RKO (cell line): ENCODE results near the gene SLC6A18.
"Not testable (repeated sequence)": the region's sequence is repeated elsewhere in the genome, so short reads cannot be mapped to it uniquely, and the experiment has no call there.

ENCODE experiments used
- DNase-seq: peaks from one replicate; pipeline ENCODE4 v3.0.0-alpha.2; 2016; ENCODE audit warnings: low spot score

Gene SLC6A18

DNA sequence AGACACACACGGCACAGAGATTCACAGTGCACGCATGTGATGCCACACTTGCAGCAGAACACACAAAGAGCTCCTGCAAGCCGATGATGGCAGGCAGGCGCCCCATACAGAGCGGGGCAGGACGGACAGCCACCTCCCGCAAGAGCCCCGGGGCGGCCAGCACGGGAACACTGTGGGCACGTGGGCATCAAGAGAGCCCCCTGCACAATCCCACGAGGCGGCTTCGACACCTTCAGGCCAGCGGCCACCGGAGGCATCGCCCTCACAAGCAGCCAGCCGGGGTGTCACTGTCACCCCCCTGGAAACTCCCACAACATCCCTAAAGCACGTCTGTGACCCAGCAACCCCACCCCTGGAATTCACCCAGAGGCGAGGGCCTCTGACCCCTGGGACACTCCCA, 51.7 kb downstream of the SLC6A18 start:
- DNase-seq, result no peak

DNA sequence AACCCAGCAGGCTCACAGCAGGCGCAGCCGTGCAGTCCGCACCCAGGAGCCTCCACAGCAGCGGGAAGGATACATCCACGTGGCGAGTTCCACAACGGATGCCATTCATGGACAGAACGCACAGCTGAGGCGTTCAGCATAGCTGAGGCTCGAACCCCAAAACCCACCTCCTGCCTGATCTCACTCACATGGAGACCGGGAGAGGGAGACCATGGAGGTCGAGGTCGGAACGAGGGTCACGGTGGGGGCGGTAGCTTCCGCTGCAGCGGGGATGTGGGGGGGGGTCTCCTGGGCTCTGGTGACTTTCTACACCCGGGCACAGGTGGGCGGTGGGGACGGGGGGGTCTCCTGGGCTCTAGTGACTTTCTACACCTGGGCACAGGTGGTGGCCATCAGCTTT, 52.1 kb downstream of the SLC6A18 start:
- DNase-seq, result no peak

DNA sequence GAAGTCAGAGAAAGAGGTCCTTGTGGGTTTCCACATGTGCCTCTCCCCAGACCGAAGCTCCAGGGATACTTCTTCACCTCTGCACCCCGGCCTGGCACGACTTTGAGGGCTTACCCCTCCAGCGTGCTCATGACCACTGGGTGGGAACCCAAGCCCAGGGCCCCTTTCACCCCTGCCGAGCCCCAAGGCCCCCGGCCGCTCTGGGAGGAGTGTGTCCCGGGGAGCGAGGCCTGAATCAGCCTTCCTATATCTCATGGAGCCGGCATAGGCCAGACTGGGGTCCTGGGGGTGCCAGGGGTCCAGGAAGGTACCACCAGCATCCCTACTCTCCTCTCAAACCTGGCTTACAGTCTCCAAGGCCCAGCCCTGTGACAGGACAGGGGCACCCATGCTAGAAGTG, 52.6 kb downstream of the SLC6A18 start:
- no peak for DNase-seq

DNA sequence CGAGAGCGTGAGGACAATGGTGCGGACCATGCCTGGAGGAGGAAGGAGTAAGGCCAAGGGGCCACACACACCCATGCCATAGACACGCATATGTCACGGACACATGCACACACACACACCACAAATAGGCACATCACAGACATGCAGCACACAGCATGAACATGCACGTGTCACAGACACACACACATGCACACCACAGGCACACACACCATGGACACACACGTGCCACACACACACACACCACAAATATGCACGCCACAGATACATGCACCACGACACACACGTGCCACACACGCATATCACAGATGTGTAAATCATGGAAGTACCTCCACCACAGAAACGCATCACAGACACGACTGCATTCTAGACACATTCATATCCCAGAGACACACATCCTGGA, 53.0 kb downstream of the SLC6A18 start:
- DNase-seq, result no peak

DNA sequence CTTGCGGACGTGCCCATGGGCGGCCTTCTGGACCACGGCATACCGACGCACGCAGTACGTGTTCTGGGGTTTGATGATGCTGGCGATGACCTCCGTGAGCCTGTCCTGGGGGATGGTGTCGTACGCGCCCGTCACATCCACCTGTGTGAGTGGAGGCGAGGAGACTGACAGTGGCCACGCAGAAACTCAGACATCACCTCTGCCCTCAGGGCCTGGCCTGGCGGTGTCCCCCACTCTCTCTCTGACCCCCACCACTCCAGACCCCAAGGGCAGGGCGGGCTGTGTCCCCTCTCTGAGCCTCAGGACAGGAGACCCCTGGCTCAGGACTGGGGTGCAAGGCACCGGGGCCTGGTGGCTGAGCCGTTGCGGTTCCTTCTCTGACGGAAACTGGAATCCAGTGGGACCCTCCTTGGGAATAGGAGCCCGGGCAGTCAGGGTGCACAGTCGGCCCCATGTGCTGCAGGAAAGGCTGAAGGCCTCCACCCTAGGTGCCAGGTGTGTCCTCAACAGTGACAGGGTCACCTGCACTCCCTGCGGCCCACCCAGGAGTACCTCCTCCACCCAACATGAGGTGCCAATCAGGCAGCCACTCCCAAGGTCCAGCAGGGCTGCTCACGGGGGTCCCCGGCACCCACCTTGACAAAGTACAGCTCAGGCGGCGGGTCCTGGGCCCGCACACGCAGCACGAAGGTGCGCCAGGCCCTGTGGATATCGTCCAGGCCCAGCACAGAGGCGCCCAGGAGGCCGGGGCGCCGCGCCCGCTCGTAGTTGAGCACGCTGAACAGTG, 53.7 kb downstream of the SLC6A18 start:
- no peak for DNase-seq

DNA sequence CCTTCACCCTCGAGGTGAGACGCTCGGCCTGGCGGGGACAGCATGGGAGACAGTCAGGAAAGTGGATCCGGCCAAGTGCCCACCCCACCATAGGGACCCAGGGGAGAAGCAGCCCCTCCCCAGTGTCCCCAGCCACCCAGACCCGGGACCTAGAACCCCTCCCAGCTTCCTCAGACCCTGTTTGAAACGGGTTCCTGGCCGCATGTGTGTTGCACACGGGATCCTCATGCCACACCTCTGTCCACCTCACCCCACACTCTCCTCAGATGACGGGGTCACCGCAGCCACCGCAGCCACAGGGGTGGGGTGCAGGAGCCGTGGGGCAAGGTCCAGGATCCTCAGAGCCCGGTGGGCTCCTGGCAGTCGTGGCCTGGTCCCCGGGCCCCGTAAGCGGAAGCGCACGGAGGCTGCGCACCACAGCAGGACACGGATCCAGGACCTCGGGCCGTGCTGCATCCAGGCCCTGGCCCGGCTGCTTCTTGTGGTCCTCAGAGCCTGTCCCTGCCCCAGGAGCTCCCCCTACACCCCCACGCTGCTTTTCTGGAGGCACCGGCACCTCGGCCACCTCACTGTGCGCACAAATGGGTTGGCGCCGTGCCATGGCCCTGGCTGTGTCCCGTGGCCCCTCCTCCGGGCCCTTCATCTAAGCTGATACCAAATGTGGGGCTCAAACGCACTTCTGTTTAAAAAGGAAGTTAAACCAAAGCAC, 54.4 kb downstream of the SLC6A18 start:
- DNase-seq, result no peak

DNA sequence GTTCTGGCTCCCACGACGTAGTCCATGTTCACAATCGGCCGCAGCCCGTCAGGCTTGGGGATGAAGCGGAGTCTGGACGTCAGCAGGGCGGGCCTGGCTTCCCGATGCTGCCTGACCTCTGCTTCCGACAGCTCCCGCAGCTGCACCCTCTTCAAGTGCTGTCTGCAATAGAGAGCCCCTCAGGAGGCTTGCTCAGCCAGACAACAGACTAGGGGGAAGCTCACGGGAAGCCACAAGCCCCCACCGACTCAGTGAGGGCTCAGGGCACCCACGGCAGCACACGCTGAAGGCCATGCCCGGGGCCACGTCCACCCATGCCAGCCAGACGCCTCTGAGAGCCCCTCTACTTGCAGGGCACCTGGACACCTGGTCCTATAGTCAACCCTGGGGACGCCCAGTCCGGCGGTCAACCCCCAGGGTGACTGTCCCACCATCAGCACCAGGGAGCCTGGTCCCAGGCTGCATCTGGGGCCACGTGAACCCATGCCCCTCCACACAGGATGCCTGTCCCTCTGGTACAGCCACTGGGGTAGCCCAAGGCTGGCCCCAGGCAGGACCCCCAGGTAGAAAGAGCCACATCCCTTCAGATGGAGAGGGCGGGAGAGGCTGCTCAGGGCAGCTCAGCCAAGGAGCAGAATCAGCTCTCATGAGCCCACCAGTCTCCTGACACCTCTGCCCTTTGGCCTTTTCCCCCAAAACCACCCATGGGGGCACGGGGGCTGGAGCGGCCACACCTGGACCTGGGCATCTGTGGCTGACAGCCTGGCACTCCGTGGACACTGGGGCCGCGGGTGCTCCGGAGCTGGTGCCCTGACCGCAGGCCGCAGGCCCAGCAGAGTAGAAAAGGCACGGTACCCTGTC, 55.2 kb downstream of the SLC6A18 start:
- DNase-seq, result no peak

DNA sequence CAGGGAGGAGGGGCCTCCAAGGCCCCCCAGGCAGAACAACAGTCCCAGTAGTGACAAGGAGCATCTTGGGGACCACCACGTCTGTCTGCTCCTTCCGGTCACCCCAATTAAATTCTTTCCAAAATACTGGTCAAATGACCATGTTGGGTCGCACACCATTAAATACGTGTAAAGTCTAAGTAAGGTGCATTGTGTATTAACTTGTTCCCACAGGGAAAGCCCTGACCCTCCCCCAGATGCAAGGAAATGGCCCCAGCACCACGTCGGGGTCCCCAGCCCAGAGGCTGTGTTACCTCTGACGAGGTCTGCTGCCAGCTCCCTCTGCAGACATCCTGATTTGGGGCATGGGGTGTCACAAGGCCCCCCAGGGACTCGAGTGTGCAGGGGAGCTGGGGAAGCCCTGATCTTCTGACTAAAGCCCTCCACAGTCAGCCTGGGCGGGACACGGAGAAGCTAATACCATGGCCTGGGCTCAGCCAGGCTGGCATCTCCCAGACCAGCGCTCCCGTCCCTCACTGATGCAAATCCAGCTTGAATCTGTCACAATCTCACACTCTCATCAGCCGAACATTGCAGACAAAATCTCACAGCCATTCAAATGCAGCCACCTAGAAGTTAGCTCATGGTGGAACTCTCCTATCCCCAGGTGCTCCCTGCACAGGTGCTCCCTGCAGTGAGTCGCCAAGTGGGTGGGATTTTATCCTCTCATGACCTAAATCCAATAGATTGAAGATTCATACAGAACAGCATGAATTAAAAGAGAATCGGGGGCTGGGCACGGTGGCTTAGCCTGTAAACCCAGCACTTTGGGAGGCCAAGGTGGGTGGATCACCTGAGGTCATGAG, 56.1 kb downstream of the SLC6A18 start:
- no peak for DNase-seq

DNA sequence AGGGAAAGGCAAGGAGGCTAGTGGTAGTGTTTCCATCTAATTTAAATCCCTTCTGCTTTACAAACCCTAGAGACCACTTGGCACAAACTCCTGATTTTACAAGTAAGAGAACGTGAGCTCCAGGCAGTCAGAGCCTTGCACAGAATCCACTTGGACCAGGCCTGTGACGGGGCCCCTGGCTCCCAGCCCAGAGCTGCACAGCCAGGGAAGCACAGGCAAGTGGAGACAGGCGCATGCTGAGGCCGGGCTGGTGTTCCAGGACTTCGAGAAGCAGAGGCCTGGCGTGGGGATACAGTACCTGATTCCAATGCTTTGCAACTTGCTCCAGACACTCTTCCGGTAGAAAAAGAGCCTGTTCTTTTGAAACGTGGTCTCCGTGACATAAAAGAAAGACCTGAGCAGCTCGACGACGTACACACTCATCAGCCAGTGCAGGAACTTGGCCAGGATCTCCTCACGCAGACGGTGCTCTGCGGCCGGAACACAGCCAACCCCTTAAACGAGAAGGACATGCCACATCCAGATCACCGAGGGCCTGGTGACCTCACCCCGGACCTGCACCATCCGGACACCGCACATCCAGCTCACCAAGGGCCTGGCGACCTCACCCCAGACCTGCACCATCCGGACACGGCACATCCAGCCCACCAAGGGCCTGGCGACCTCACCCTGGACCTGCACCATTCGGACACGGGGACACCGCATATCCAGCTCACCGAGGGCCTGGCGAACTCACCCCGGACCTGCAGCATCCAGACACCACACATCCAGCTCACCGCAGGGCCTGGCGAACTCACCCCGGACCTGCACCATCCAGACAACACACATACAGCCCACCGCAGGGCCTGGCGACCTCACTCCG, 57.2 kb downstream of the SLC6A18 start:
- no peak for DNase-seq

DNA sequence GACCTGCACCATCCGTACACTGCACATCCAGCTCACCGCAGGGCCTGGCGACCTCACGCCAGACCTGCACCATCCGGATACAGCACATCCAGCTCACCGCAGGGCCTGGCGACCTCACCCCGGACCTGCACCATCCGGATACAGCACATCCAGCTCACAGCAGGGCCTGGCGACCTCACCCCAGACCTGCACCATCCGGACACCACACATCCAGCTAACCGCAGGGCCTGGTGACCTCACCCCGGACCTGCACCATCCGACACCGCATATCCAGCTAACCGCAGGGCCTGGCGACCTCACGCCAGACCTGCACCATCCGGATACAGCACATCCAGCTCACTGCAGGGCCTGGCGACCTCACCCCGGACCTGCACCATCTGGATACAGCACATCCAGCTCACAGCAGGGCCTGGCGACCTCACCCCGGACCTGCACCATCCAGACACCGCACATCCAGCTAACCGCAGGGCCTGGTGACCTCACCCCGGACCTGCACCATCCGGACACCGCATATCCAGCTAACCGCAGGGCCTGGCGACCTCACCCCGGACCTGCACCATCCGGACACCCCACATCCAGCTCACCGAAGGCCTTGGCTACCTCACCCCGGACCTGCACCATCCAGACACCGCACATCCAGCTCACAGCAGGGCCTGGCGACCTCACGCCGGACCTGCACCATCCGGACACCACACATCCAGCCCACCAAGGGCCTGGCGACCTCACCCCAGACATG, 58.0 kb downstream of the SLC6A18 start:
- not testable (repeated sequence) for DNase-seq

DNA sequence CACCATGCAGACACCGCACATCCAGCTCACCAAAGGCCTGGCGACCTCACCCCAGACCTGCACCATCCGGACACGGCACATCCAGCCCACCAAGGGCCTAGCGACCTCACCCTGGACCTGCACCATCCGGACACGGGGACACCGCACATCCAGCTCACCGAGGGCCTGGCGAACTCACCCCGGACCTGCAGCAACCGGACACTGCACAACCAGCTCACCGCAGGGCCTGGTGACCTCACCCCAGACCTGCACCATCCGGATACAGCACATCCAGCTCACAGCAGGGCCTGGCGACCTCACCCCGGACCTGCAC, 58.5 kb downstream of the SLC6A18 start:
- DNase-seq, result not testable (repeated sequence)

DNA sequence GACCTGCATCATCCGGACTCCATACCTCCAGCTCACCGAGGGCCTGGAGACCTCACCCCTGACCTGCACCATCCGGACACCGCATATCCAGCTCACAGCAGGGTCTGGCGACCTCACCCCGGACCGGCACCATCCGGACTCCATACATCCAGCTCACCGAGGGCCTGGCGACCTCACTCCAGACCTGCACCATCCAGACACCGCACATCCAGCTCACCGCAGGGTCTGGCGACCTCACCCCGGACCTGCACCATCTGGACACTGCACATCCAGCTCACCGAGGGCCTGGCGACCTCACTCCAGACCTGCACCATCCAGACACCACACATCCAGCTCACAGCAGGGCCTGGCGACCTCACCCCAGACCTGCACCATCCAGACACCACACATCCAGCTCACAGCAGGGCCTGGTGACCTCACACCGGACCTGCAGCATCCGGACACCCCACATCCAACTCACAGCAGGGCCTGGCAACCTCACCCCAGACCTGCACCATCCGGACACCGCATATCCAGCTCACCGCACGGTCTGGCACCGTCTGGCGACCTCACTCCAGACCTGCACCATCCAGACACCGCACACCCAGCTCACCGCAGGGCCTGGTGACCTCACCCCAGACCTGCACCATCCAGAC, 59.3 kb downstream of the SLC6A18 start:
- DNase-seq, result not testable (repeated sequence)

DNA sequence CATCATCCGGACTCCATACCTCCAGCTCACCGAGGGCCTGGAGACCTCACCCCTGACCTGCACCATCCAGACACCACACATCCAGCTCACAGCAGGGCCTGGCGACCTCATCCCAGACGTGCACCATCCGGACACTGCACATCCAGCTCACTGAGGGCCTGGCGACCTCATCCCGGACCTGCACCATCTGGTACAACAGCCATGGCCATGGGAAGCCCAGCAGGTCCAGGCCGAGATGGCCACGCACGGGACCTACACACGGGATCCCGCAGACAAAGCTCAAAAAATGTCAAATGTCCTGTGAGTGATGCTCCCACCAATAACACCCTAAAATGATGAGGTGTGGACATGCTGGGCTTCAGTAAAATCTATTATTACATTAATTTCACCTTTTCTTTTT, 60.0 kb downstream of the SLC6A18 start:
- DNase-seq, result no peak

DNA sequence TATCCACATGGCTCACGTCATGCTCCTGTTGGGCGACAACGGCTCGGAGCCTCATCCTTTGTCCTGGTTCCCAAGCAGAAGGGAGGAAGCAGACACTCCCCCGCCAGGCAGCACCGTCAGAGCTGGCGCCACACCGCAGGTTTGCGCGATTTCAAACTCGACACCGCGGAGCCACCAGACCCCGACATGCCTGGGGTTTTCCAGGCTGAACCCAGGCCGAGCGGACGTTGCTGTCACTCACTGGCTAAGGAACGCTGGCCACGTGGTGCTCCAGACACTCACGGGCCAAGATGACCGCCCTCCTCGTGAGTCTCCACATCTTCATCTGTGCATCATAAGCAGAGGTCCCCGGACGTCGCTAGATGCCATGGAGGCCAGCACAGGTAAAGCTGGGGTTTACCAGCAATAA, 60.7 kb downstream of the SLC6A18 start:
- no peak for DNase-seq

DNA sequence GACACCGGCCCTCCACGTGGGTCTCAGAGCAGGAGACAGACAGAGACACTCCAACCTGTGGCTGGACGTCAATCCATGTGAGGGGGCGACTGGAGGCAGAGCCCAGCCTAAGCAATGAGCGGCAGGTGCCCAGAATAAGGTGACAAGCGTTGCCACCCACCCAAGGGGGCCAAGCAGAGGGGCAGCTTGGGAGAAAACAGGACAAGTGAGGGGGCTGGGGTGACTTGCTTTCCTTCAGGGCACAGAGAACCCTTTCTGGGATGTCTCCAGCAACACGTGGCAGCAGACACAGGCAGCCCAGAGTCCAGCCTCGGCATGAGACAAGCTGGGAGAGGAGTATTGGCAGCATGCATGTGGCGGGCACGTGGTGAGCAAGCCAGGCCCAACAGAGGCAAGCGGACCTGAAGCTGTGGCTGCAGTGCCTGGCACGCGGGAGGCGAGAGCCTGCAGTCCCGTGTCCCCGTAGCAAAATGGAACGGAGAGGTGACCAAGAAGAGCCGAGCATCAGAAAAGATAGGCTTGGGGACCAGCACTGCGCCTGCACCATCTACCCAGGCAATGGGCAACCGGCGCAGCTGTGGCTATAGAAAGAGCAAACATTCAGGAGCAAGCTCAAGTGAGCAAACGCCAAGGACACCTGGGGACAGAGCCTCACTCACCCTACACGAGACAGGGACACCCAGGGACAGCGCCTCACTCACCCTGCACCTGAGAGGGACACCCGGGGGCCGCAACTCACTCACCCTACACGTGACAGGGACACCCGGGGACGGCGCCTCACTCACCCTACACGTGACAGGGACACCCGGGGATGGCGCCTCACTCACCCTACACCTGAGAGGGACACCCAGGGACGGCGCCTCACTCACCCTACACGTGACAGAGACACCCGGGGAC, 63.5 kb downstream of the SLC6A18 start:
- no peak for DNase-seq

DNA sequence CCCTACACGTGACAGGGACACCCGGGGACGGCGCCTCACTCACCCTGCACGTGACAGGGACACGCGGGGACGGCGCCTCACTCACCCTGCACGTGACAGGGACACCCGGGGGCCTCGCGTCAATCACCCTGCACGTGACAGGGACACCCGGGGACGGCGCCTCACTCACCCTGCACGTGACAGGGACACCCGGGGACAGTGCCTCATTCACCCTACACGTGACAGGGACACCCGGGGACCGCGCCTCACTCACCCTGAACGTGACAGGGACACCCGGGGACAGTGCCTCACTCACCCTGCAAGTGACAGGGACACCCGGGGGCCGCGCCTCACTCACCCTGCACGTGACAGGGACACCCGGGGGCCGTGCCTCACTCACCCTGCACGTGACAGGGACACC, 64.4 kb downstream of the SLC6A18 start:
- DNase-seq, result not testable (repeated sequence)

DNA sequence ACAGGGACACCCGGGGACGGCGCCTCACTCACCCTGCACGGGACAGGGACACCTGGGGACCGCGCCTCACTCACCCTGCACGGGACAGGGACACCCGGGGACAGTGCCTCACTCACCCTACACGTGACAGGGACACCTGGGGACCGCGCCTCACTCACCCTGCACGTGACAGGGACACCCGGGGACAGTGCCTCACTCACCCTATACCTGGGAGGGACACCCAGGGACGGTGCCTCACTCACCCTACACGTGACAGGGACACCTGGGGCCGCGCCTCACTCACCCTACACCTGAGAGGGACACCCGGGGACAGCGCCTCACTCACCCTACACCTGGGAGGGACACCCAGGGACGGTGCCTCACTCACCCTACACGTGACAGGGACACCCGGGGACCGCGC, 65.8 kb downstream of the SLC6A18 start:
- DNase-seq, result not testable (repeated sequence)

DNA sequence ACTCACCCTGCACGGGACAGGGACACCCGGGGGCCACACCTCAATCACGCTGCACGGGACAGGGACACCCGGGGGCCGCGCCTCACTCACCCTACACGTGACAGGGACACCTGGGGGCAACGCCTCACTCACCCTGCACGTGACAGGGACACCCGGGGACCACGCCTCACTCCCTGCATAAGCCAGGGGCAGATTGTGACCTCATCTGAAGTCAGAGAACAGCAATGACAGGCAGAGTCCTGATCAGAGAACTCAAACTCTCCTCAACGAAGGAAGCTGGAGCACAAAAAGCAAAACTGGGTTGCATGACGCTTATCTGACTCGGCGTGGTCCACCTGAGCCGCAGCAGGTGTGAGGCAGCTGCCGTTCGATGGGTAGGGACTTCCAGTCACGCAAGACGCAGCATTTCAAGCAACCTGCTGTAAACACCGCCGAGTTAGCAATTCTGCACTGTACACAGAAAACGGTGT, 66.5 kb downstream of the SLC6A18 start:
- DNase-seq, result no peak

DNA sequence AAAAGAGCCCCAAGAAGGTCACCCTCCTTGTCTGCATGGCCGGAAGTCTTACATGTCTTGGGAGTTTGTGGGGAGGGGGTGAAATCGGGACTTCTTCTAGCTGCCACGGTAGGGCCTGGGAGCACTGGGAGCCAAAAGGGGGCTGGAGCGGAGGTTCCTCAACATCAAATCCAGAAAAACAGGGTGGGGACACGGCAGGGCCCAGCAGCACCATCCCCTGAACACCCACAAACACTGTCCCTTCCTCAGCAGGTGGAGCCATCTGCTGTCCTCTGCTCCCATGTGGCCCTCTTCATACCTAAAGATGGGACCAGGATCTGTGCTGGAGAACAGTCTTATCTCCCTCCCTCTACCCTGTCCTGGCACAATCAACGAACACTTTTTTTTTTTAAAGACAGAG, 67.0 kb downstream of the SLC6A18 start:
- DNase-seq, result no peak
